DMS153 (cell line): ENCODE measurements around the gene CLDN9.

Experiments used
- DNase-seq: peaks from one replicate; lab custom pipeline; 2025; lab: John Stamatoyannopoulos, UW

Gene CLDN9

GRCh38 chr16:2974319-2975056, 38.2 kb upstream of the CLDN9 start:
- DNase-seq, result no peak

DNA sequence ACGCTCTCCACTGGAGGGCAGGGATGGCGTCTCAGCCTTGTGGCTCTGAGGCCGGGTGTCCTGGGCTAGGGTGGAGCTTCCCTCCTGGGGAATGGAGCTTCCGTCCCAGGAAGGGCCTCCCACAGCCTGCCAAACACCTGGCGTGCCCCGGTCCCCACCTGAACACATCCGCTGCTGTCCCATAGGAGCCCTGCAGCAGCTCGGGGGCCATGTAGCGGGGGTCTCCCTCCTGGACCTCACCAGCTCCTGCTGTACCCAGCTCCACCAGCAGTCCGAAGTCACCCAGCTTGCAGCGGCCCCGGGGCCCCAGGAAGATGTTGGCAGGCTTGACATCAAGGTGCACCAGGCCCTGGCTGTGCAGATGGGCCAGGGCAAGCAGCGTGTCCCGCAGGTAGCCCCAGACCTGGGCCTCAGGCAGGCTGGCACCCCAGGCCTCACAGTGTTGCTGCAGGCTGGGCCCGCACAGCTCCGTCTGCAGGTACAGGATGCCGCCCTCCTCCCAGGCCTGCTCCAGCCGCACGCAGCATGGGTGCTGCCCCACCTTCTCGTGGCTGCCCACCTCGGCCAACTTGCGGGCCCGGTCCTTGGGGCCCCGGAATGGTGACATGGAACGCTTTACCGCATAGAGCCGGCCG, 37.4 kb upstream of the CLDN9 start:
- no peak for DNase-seq

DNA sequence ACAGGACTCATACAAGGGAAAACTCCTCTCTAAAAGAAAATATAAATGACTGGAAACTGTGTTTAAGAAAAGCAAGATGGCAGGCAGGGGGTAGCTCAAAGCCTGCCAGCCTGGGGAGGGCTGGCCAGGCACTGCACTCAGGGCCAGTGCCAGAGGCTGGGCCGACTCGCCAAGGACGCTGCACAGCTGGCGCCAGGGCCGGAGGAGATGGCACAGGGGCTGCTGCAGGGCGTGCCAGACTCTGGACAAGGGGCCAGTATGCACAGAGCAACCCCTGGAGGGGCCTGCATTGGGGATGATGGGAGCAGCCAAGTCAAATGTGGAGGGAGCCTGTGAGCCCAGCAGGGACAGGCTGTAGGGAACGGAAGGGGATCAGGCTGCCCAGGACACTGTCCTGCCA, 36.5 kb upstream of the CLDN9 start:
- no peak for DNase-seq

- no peak for DNase-seq
These were observed 36.0 kb upstream of the CLDN9 start for GRCh38 chr16:2976673-2977072.

GRCh38 chr16:2977440-2977839, 35.3 kb upstream of the CLDN9 start:
- peak; percentile 87 for DNase-seq

- DNase-seq, result no peak
These were observed 33.0 kb upstream of the CLDN9 start for GRCh38 chr16:2979669-2980226.

- DNase-seq, result peak; percentile 44
These were observed 32.2 kb upstream of the CLDN9 start, which contains the start of gene PKMYT1 for GRCh38 chr16:2980227-2981176. TSS of gene PKMYT1 (minus strand) at chr16:2980446. CDS start at chr16:2979657, 789 bp downstream.

GRCh38 chr16:2981177-2981898, 31.4 kb upstream of the CLDN9 start:
- DNase-seq, result no peak

GRCh38 chr16:2981899-2982250, 30.8 kb upstream of the CLDN9 start:
- no peak for DNase-seq

DNA sequence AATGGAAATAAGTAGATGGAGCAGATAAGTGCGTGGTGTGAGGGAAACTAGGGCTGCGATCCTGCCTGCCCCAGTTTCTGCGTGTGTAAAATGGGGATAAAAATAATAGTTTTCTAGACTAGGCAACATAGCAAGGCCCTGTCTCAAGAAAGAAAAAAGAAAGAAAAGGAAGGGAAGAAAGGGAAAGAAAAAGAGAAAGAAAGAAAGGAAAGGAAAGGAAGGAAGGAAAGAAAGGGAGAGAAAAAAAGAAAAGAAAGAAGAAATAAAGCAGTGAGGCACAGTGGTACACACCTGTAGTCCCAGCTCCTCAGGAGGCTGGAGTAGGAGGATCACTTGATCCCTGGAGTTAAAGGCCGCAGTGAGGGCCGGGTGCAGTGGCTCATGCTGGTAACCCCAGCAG, 30.3 kb upstream of the CLDN9 start:
- no peak for DNase-seq

GRCh38 chr16:2983706-2984136, 29.0 kb upstream of the CLDN9 start:
- DNase-seq, result peak; percentile 74

DNA sequence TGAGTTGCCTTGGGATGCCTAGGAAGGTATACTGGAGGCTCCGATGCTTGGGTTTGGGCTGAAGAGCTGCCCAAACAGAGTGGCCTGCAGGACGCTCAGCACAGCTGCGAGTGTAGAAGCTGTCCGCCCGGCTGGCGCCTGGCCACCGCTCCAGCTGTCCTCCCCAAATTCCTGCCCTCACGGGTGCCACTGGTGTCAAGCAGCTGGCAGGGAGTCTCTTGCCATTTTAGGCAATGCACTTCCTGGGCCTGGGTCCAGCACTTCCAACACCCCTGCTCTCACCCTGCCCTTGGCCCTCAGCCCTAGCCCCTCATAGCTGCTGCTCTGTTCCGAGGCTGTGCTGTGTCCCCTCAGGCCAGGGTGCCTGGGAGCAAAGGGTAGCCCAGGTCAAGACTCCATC, 27.3 kb upstream of the CLDN9 start:
- no peak for DNase-seq

DNA sequence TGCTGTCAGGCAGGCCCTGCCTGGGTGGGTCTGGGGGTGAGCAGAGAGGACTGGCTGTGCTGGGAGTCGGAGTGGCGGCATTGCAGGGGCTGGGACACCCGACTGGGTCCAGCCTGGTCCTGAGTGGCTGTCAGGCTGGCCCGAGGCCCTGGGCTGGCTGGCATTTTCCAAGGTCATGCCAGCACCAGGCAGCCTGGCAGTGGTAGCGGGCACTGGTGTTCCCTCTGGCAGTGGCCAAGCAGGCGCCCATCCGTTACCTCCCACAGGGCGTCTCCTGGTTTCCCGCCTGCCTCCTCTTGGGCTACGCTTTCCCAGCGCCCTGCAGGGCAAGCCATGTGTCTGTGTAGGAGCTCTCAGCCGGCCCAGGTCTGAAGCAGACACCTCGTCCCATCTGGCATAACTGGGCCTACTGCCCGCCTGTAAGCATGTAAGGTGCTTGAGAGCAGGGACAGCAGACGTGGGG, 26.8 kb upstream of the CLDN9 start:
- no peak for DNase-seq

DNA sequence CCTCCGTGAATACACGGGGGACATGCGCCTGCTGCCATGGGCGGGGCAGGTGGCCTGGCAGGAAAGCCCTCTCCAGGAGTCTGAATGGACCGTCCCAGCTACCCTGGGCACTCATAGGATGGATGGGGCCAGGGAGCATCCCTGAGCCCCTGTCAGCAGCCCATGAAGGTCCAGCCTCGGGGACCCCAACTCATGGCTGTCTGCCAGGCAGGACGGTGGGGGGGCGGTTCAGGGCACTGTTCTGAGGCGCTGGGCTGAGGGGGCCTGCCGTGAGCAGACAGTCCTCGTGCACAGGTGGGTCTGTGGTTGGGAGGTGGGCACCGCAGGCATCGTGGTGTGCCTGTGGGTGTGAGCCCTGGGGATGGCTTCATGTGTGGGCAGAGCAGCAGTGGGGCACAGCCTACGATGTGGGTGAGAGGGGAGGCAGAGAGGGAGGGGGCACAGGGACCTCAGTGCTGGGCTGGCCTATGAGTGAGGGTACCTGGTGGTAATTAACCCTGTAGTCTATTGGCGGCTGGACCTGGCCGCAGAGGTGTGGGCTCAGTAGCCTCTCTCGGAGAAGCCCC, 26.0 kb upstream of the CLDN9 start:
- no peak for DNase-seq

DNA sequence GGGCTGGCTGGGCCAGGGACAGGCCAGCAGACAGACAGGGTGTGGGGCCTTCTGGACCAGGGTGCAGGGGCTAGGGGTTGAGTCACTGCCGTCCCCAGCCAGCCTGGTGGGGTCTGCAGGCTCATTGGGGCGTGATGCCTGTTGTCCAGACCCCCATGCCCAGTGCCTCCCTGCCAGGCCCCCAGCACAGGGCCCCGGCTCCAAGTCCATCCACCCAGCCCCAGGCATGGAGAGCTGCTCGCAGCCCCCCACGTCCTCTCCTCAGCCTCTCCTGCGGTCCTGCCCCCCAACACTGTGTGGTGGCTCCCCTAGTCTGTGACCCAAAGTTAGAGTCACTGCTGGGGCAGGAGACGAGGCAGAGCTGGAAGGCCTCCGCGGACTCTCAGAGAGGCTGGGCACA, 25.4 kb upstream of the CLDN9 start:
- no peak for DNase-seq

DNA sequence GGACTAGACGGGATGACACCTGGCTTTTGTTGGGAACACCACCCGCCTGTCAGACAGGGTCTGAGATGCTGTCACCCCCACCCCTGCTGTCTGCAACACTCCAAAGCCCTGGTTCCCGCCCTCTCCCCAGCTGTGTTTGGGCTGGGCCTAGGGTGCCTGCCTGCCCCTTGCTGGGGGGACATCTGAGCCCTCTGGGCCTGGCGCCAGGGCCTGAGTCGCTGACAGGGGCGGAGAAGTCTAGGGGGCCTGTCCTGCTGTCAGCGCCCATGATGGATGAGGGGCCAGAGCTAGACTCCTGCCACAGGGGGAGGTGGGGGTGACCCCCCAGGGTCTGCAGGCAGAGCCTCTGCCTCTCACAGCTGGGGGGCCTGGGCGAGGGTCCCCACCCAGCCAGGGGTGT, 24.9 kb upstream of the CLDN9 start:
- no peak for DNase-seq

GRCh38 chr16:2988590-2989099, 24.1 kb upstream of the CLDN9 start:
- no peak for DNase-seq

DNA sequence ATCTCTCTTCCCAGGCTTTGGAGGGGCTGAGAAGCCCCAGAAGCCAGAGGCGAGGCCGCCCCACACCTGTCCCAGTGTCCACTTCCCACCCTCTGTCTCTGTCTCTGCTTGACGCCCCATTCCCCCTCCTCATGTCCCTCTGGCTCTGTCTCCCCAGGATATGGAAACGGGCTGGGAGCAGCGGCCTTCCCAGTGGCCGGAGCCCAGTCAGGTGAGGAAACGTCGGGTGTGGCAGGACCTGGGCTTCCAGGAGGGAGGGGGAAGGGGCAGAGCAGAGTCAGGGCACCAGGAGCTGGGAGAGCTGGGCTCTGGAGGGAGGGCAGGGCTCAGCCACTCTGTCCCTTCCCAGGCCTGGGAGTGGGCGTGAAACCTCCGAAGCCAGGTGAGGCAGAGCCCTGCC, 21.8 kb upstream of the CLDN9 start:
- DNase-seq, result no peak

DNA sequence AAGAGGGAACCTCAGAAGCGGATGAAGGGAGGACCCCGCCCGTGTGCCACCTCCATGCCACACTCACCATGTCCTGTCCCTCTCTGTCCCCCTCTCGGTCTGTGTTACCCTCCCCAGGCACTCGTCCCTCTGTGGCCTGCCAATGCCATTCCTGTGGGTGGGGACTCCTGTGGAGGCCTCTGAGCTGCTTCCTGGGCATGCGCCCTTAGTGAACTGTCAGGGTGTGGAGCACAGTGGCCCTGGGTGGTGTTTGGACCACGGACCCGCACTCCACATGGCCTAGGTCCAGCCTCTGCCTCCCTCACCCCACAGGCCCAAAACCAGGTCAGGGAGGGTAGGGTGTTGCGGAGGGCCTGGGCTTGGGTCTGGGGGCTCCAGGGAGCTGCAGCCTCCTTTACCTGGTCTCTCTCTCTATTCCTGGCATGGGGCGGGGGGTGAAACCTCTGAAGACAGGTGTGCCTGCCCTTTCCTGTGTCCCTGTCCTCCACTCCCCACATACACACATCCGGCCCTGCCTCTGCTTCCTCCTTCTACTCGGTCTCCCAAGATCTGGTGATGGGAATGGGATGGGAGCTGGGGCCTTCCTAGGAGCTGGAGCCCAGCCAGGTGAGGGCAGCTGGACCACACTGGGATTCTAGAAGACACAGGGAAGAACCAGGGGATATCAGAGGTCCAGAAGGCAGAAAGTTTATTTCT, 21.0 kb upstream of the CLDN9 start:
- DNase-seq, result no peak

- no peak for DNase-seq
These were observed 20.2 kb upstream of the CLDN9 start for GRCh38 chr16:2992383-2993081.
